ENCODE data around the gene PNCK.

DNA sequence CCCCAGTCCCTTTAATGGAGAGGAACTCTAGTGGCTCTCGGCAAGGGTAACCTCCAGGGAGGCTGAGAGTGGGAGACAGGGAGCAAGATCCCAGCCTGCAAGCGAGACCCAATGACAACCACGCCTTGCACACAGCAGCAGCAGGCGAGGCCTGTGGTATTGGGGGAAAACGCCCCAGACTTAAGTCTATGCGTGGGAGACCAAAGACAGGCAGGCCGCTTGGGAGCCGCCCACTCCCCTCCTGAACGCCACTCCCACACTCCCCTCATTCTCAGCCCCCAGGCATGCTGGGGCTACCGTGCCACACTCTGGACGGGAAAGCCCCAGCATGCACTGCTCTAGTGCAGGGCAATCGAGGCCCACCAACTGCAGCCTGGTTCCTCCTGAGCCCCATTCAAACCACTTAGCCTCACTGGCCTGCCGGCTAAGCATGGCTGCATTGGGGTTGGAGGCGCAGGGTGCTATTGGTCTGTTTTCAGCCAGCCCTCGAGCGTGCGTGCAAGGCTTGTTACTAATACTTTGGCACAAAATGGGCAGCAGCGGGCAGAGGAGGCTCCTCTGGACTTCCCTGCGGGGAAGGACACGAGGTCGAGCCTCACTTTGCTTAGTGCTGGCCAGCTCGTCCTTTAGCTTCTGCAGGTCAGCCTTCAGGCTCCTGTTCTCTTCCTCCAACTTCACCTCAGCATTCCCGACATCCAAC, 28.9 kb upstream of the PNCK start:
- TF ChIP-seq HES2 (IDR thresholded peaks at IDR 0.05), result no peak
- no peak for TF ChIP-seq CTCF (IDR thresholded peaks at IDR 0.05)
- TF ChIP-seq RCOR1 (IDR thresholded peaks at IDR 0.05; ENCODE audit: low read depth, low read length), result no peak

Data from A549 (cell line).